Right lung (tissue), 10 donors: ENCODE data around the gene SKAP1. TPM values are rescaled to one million over a fixed set of nuclear protein-coding genes. Genes with fewer than 3 reads are reported as not detected.

ENCODE experiments used
- DNase-seq, 2 donors: peaks; one replicate each; pipeline ENCODE4 v3.0.0-alpha.2; 2013
- long read RNA-seq, 8 donors: transcript quantifications; one replicate each; lab custom pipeline, GENCODE V29; 2026
- polyA plus RNA-seq, 5 donors: library from polyadenylated mRNA; unstranded; fragments of 120-200 nt; gene quantifications; one replicate each; pipeline versions ENCODE4 v1.2.1 to v1.2.3, GENCODE V29; 2013; ENCODE audit warnings: inconsistent platforms in 1 of 5, low replicate concordance in 1 of 5; ENCODE audit not compliant: insufficient read length in 5 of 5, insufficient read depth in 1 of 5

SKAP1 gene
- 1 to 10 TPM; 1.3 to 2.8 (median 2.0) TPM for polyA plus RNA-seq
- long read RNA-seq, donor 1, result 0 reads
- long read RNA-seq, donor 2, result 0 reads
- long read RNA-seq, donor 3, result 0 reads
- long read RNA-seq, donor 4, partial matches to known transcripts, result 0 of 1 reads
- long read RNA-seq, donor 4, other reads (novel, unspliced or antisense), result 0 of 1 reads
- long read RNA-seq, donor 5, result 0 reads
- long read RNA-seq, donor 6, result 0 reads
- long read RNA-seq, donor 7, result 0 reads
- long read RNA-seq, donor 8, result 0 reads

- DNase-seq, result no peak
Measured at GRCh38 chr17:48429638-48430586, at the start of gene SKAP1. Gene SKAP1, minus strand, starts transcription at chr17:48430214.

- no peak for DNase-seq
Measured at GRCh38 chr17:48479014-48479402, 49.0 kb upstream of the SKAP1 start.

GRCh38 chr17:48478224-48479013 lies 48.4 kb upstream of the SKAP1 start:
- DNase-seq, result no peak

GRCh38 chr17:48477221-48477620 lies 47.2 kb upstream of the SKAP1 start:
- no peak for DNase-seq

- DNase-seq, result no peak
Measured at GRCh38 chr17:48472411-48473281, 42.6 kb upstream of the SKAP1 start.

- DNase-seq, result no peak
Measured at GRCh38 chr17:48471817-48472410, 41.9 kb upstream of the SKAP1 start.

GRCh38 chr17:48470388-48471034 lies 40.5 kb upstream of the SKAP1 start:
- DNase-seq, result no peak

GRCh38 chr17:48469227-48469626 lies 39.2 kb upstream of the SKAP1 start:
- DNase-seq, result no peak

- no peak for DNase-seq
Measured at GRCh38 chr17:48468299-48468698, 38.3 kb upstream of the SKAP1 start.

- no peak for DNase-seq
Measured at GRCh38 chr17:48465884-48466283, 35.9 kb upstream of the SKAP1 start.

GRCh38 chr17:48463526-48463925 lies 33.5 kb upstream of the SKAP1 start:
- DNase-seq, result peak in 1 of 2 donors; percentile 52

GRCh38 chr17:48462946-48463345 lies 32.9 kb upstream of the SKAP1 start:
- no peak for DNase-seq

GRCh38 chr17:48460052-48460451 lies 30.0 kb upstream of the SKAP1 start:
- DNase-seq, result no peak

GRCh38 chr17:48459070-48459844 lies 29.2 kb upstream of the SKAP1 start:
- DNase-seq, result no peak

GRCh38 chr17:48457080-48457836 lies 27.2 kb upstream of the SKAP1 start:
- peak in 1 of 2 donors; percentile 36 for DNase-seq

- no peak for DNase-seq
Measured at GRCh38 chr17:48456589-48456988, 26.6 kb upstream of the SKAP1 start.

GRCh38 chr17:48455791-48456190 lies 25.8 kb upstream of the SKAP1 start:
- no peak for DNase-seq

- DNase-seq, result no peak
Measured at GRCh38 chr17:48453447-48453846, 23.4 kb upstream of the SKAP1 start.

- no peak for DNase-seq
Measured at GRCh38 chr17:48451489-48451888, 21.5 kb upstream of the SKAP1 start.
